Hematopoietic multipotent progenitor cell treated with erythropoietin and hydrocortisone succinate and interleukin-3 and kit ligand, for 17 days (in vitro differentiated cells): Measurements from ENCODE around the gene KCNF1.

Experiments
- DNase-seq: peaks from one replicate; pipeline ENCODE4 v3.0.0-alpha.2; 2015; ENCODE audit warnings: low spot score

Gene KCNF1, protein sequence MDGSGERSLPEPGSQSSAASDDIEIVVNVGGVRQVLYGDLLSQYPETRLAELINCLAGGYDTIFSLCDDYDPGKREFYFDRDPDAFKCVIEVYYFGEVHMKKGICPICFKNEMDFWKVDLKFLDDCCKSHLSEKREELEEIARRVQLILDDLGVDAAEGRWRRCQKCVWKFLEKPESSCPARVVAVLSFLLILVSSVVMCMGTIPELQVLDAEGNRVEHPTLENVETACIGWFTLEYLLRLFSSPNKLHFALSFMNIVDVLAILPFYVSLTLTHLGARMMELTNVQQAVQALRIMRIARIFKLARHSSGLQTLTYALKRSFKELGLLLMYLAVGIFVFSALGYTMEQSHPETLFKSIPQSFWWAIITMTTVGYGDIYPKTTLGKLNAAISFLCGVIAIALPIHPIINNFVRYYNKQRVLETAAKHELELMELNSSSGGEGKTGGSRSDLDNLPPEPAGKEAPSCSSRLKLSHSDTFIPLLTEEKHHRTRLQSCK

DNA sequence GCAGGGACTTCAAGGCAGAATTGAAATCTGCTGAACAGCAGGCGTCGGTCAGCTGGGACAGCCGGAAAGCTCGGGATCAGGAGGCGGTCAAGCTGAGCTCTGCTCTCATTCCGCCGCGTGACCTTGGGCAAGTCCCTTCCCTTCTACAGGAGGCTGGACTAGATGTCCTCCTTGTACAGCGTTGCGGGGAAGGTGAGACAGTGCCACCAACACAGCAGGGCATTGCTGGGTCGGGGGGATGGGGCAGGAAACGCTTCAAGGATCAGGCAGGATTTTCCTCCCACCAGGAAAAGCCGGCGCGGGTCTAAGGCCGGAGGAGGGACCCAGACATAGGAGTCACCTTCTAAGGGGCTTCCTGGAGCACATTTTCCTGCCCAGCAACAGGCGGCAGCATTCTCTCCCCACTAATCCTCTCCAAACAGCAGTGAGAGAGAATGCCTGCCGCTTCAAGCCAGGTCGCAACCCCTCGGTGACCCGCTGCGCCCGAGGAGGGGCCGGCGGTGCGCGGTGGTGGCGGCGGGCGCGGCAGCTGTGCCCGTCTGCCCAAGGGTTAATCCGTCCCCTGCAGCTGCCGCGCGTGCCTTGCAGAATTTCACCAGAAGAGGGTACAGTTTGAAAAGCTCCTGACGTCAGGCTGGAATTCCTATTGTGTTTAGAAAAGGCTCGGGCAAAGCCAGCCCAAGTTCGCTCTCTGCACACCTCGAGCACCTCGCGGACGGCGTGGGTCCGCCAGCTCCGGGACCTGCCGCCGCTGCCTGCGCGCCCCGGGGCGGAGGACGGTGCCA is at the start of gene KCNF1:
Gene KCNF1, plus strand, starts transcription at position 644 of the 785 bp plus-strand sequence. CDS start 493 bp downstream, outside the sequence.
- no peak for DNase-seq

DNA sequence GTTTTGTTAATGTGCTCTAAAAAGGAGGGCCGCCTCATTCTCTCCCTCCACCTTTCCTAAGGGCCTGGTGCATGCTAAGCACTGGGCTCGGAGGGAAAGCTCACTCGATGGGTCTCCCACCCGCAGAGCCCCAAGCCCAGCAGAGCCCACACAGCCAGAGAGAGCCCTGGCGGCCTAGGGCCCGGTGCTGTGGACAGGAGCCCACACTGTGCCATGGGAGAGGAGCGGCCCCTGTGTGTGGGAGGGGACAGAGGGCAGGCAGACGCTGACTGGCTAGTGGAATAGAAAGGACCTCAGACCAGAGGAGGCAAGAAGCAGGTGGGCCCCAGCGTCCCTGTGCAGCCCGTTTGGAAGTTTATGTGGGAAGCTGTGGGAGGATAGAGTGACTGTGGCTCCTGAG is 49.4 kb upstream of the KCNF1 start:
- DNase-seq, result no peak

DNA sequence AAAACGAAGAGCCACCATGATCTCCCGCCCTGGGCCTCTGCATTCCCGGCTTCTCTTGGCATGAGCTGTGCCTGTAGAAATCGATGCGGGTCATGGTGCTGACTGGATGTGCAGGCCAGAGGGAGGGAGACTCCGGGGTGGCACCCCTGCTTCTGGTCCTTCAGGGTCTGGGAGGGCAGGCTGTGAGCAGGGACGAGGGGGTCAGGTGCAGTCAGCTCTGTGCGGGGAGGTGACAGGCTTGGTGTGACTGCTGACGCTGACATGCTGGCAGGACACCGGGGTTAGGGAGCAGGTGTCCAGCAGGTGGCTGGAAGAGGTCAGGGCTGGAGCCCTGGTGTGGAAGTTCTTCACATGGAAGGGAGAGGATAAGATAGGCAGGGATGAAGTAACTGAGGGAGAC is 48.7 kb upstream of the KCNF1 start:
- DNase-seq, result no peak

DNA sequence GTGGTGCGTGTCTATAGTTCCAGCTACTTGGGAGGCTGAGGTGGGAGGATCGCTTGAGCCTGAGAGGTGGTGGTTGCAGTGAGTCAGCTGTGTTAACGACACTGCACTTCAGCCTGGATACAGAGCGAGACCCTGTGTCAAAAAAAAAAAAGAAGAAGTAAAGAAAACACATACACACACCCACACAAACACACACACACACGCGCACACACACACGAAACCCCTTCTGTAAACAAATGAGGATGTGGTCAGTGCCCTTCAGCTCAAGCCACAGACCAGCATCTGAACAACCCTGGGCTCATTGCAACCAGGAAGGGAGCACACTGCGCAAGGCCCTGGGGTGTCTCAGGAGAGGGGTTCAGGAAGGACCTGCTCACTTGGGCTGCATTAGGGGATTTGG is 47.9 kb upstream of the KCNF1 start:
- no peak for DNase-seq

DNA sequence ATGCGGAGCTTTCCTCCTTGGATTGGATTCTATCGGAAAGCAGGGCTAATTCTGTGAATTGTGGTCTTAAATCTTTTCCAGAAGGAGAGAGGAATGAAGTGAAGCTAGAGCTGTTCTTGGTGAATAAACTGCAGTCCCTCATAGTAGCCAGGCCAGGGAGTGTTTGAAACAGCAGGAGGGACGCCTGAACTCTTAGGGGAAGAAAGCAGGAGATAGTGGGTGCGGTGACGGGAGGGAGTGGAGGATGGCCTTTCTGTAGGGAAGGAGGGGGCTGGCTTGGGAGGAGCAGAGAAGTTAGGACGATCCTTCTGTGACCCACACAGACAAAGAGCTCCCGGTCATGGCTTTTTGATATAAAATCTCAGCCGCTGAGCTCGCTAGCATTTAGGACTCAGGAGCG is 47.5 kb upstream of the KCNF1 start:
- DNase-seq, result no peak

DNA sequence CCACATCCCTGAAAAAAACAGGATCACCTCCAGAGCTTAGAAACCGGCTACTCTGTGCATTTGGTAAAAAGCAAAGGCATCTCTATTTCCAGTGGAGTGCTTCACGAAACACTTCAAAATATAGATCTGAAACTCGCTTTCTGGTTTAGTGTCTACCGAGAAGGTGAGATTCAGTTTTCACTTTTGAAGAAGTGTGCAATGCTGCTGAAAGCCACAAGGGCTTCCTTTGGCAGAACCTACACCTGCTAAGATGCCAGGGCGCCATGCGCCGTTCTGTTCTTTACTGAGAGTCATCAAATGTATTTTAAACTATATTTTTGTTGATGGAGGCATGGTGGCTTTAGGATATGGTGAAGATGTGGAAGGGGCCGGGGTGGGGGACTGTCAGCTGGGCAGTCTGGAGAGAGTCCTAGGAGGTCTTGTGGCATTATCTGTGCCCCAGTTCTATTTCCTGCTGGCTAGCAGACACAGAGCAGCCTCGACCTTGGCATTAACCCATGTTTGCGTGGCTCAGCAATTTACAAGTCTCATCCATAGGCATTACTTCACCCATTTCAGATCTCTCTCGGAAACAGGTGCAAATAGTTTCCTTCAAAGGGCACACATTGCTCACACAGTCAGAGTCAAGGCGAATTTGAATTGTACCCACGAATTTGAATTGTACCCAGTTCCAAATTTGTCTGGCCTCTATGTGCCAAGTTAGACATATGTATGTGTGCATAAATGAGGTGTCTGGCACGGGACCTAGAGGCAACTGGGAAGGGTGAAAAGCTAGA is 46.7 kb upstream of the KCNF1 start:
- DNase-seq, result no peak

DNA sequence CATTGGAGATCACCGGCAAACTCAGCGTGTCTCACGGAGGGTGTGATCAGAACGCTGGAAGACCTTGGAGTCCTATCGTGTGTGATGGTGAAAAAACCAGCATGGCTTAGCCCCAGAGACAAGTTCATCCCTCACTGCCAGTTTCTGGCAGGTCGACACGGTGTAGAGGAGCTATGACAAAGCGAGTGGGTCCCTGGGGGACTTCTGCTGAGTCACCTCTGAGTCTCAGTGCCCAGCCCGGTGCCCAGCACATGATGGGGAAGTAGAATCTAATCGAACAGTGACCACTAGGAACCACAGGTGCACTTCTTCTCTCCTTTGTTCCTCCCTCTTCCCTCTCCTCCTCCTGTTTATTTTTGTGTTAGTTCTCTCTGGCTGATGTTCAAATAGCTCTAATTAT is 45.9 kb upstream of the KCNF1 start:
- no peak for DNase-seq

DNA sequence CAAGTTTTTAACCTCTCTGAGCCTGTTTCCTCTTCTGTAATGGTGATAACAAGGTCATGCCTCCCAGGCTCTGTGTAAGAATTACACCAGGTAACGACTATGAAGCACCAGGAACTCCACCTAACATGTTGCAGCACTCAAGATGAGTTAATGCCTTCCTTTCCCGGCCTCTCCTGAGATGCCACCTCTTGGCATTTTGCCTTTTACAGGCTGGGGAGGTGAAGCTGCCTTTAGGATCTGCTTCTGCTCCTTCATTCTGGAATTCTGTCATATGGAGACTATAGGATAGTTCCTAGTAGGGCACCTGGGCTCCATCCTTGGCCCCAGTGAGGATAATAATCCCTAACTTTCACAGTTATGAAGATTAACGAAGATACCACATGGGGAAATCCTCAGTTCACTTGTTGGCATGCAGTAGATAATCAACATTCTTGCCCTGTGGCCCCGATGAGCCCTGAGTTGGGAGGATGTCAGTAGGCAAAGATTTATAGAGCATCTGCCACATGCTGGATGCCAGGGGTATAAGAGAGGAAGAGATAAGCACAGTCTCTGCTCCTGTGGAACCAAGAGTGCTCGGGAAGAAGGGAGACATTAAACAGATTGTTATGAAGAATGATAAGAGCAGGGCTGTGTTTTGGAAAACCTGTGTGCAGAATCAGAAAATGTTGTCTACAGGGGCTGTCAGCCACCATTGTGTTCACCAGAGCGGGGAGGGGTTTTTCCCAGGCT is 43.9 kb upstream of the KCNF1 start:
- DNase-seq, result no peak

DNA sequence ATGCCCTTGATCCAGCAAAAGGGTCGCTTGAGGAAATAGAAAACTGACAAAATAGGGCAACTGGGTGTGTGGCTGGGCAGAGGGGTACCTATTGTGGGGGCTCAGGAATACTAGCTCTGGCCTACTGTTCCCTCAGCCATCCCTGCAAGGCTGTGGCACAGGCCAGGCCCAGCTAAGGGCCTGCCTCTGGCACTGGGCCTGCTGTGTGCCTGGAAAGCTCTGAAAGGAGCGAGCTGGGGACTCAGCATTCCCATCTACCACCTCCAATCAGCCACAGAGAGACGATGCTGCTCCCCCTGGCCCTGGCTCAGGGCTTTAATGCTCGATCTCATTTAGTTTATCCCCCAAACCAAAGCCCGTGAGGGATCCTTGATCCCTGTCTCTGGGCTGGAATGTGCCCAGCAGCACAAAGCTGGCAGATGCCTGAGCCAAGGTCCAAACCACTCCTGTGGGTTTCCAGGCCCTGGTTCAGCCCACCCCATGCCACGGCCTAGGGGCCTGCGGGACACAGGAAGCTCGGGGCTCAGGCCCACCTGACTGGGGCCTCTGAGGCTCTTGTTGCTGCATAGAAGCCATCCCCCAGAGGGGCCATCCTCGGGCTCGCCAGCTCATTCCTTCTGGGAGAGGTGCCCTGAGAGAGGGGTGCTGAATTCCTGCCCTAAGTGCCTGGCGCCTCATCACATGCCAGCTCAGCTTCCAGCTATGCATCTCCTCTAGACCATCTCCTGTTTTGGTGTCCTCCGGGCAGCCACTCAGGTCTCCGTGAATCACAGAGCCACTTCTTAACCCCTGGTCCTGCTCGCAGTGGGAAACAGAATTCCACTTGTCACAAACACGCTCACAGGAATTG is 43.0 kb upstream of the KCNF1 start:
- no peak for DNase-seq

DNA sequence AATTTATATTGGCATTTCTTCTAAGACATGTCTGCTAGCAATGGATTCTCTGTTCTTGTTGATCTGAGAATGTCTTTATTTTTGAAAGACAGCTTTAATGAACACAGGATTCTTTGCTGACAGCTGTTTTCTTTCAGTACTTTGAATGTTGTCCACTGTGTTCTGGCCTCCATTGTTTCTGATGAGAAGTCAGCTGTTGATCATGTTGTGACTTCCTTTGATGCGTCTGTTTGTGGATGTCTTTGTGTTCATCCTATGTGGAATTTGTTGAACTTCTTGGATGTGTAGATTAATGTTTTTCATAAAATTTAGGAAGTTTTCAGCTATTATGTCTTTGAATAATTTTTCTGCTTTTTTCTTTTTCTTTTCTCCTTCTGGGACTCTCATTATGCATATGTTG is 39.8 kb upstream of the KCNF1 start:
- DNase-seq, result no peak

DNA sequence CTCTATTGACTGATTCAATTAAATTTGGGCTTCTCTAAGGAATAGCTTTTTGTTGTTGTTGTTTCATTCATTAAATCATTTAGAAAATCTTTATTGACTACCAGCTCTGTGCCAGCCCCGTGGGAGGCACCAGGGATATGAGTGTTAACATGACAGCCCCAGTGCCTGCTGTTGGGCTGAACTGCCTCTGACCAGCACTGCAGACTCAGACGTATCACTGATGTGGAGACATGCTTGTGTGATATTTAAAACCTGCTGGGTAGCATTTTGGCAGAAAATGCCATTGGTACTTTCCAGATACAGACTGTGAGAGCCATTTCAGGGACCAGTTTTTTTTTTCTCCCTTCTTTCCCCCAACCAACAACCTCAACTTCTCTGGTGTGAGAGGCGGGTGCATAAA is 38.6 kb upstream of the KCNF1 start:
- no peak for DNase-seq

DNA sequence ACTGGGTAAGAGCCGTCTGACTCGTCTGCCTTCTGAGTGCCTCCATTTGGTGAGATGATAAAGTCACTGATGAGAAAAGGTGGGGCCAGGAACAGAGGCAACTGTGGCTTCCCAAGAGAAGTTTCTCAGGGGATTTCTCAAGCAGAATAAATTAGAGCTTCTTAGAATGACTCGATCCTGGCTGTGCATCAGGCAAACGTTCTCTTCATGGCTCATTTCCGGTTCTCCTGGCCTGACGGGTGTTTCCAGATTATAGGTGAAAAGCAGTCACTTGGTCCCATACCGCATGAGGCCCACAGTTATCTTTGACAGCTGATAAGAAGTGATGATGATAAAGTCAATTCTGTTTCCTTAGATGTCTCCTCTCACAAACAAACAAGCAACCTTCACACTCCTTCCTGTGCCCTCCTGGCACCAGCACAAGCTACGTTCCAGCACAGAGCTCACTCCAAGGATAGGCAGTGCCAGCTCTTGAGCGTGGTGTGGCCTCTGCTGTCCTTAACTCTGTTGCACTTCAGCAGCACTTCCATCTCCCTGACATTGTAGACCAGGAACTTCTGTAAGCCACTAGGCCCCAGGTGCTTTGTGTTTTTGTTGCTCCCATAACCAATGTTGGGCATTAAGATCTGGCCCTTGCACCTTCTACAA is 37.8 kb upstream of the KCNF1 start:
- no peak for DNase-seq

DNA sequence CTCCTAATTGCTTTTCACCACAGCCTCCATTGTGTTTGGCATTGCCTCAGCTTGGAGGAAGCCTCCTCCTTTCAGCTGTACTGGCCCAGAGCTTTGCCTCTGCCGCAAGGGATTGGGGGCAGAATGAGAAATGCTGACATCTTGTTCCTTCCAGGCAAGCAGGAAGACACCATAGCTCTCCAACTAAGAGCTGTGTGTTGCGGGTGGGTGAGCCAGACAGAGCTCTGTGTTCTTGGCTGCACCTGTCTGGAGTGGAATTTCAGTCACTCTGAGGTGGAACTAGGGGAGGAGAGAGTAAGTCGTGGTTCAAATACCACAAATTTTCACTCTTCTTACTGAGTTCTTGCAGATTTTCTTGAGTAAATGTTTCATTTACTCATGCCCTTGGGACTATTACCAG is 36.6 kb upstream of the KCNF1 start:
- DNase-seq, result no peak

DNA sequence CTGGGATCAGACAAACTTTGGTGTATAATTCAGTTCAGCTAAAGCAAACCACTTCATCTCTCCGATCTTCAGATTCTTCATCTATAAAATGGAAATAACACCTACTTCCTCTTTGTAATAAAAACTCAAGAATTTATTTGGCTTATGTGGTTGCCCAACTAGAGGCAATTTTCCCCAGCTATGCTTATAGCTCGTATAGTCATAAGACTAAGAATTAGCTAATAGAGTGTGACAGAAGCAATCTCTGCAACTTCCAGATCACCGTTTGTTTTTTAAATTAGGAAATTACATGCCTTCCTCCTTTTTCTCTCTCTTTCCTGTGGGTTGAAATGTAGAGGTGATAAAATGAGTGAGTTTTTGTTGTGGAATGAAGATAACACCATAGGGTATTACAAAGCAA is 35.3 kb upstream of the KCNF1 start:
- DNase-seq, result no peak

DNA sequence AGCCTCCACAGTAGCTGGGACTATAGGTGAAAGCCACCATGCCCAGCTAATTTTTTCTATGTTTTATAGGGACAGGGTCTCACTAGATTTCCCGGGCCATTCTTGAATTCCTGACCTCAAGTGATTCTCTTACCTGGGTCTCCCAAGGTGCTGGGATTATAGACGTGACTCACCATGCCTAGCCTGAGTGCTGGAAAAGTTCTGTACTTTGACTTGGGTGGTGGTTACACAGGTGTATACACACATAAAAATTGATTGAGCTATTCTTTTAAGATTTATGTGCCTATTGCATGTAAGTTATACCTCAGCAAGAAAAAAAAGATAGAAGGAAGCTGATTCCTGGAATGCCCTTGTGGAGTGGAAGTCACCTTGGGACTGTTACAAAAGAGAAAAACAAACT is 34.8 kb upstream of the KCNF1 start:
- no peak for DNase-seq

DNA sequence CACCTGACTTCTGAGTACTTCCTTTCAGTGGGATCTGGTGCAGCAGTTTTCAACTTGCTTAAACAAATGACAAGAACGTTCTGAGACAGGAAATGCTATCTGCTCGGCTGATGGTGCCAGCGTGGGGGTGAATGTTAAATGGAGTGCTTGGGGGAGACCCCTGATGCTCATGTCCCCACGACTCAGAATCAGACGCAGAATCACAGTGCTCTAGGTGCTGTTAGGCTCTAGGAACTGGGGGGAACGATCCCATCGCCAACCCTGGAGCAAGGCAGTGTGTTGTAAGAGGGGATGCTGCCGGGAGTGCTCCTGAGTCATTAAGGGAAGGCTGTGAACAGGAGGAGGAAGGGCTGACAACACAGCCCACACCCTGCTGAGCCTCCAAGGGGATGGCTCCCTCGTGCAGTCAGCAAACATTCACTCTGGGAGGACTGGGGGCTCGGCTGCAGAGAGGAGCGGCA is 34.1 kb upstream of the KCNF1 start:
- no peak for DNase-seq

DNA sequence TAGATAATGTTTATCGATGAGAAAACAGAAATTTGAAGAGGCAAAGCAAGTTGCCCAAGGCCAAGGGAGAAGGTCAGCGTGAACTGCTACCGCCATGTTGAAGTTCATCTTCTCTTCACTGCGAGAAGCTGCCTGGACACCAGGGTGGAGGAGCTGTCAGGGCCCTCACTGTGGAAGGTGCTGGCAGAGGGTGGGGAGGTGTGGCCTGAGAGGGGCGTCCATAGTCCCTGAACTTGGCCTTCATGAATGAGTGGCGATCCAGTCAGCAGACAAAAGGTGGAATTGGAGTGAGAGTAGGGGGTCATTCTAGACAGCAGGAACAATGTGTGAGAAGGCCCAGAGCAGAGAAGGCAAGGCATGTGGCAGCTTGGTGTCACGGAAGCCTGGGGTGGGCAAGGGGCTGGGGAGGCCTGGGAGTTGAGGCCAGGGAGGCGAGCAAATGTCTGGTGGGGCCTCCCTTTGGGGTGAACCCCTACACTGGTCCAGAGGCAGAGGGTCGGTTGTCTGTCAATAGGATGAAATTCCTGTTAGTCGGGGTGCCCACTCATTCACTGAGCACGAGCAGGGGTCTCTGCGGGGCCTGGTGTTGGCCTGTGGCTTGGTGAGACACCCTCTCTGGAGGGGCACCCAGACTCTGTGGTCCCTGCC is 33.3 kb upstream of the KCNF1 start:
- DNase-seq, result no peak

DNA sequence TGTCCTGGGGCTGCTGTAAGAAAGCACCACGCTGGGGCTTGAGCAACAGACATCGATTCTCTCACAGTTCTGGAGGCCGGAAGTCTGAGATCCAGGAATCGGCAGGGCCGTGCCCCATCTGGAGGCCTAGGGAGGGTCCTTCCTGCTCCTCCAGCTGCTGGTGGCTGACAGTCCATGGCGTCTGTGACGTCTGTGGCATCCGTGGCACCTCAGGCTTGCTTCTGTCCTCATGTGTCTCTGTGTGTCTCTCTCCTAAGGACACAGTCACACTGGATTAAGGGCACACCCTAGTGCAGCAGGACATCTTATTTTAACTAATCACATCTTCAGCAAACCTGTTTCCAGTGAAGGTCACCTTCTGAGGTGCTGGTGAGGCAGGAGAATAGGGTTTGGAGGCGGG is 32.6 kb upstream of the KCNF1 start:
- no peak for DNase-seq
